GM19238 (cell line): ENCODE measurements around the gene PTGES3L.

Experiments
- DNase-seq: peaks from one replicate; pipeline ENCODE4 v3.0.0; 2011; ENCODE audit warnings: low spot score; ENCODE audit not compliant: insufficient read length

Gene PTGES3L

GRCh38 chr17:42979511-42980273, at the start of gene PTGES3L:
TSS of gene PTGES3L (minus strand) at chr17:42980080. CDS start at chr17:42980053, 27 bp downstream.
- peak; percentile 62 for DNase-seq

- no peak for DNase-seq
Observed at GRCh38 chr17:43028221-43028861, 48.5 kb upstream of the PTGES3L start.

- no peak for DNase-seq
Observed at GRCh38 chr17:43027091-43028032, 47.5 kb upstream of the PTGES3L start.

- no peak for DNase-seq
Observed at GRCh38 chr17:43026595-43026994, 46.7 kb upstream of the PTGES3L start.

GRCh38 chr17:43025766-43026537, 46.1 kb upstream of the PTGES3L start:
- DNase-seq, result no peak

- DNase-seq, result no peak
Observed at GRCh38 chr17:43025290-43025657, 45.4 kb upstream of the PTGES3L start.

GRCh38 chr17:43024407-43025289, 44.8 kb upstream of the PTGES3L start, which contains the start of gene RND2:
TSS of gene RND2 (plus strand) at chr17:43025231. CDS start at chr17:43025348, 117 bp downstream.
- peak; percentile 92 for DNase-seq

- DNase-seq, result peak; percentile 77
Observed at GRCh38 chr17:43021741-43022512, 42.0 kb upstream of the PTGES3L start, which contains the start of gene VAT1. TSS of gene VAT1 (minus strand) at chr17:43022385. CDS start at chr17:43022322, 63 bp downstream.

- DNase-seq, result no peak
Observed at GRCh38 chr17:43020789-43021740, 41.2 kb upstream of the PTGES3L start.

- no peak for DNase-seq
Observed at GRCh38 chr17:43020030-43020621, 40.2 kb upstream of the PTGES3L start.

GRCh38 chr17:43019418-43019817, 39.5 kb upstream of the PTGES3L start:
- DNase-seq, result no peak

- DNase-seq, result no peak
Observed at GRCh38 chr17:43018932-43019331, 39.1 kb upstream of the PTGES3L start.

- no peak for DNase-seq
Observed at GRCh38 chr17:43018008-43018853, 38.4 kb upstream of the PTGES3L start.

GRCh38 chr17:43016216-43016615, 36.3 kb upstream of the PTGES3L start:
- DNase-seq, result no peak

- DNase-seq, result no peak
Observed at GRCh38 chr17:43015579-43015978, 35.7 kb upstream of the PTGES3L start.
